Astrocyte (in vitro differentiated cells and primary cell): ENCODE measurements around the gene LSM11.

Experiments used
- CTCF ChIP-seq: IDR thresholded peaks from 2 replicates; pipeline ENCODE4 v1.5.1; 2011; ENCODE audit warnings: low read depth, mild to moderate bottlenecking, inconsistent platforms, low read length, moderate library complexity; ENCODE audit not compliant: insufficient read depth
- EZH2 ChIP-seq: IDR thresholded peaks from 2 replicates; pipeline ENCODE4 v1.6.1; 2012; ENCODE audit warnings: mild to moderate bottlenecking, low read length, inconsistent platforms; ENCODE audit not compliant: insufficient read depth

GRCh38 chr5:157734436-157734835 is 9.1 kb upstream of the LSM11 start:
- TF ChIP-seq CTCF, result no peak
- no peak for TF ChIP-seq EZH2
